Glomerular visceral epithelial cell (primary cell): Measurements from ENCODE around the gene GTSF1L.
"Not testable (repeated sequence)": the region's sequence is repeated elsewhere in the genome, so short reads cannot be mapped to it uniquely, and the experiment has no call there.

Experiments used
- DNase-seq: peaks from one replicate; pipeline ENCODE4 v3.0.0-alpha.2; 2016; ENCODE audit errors: extremely low spot score

The GTSF1L gene

GRCh38 chr20:43726811-43727338 is at the start of gene GTSF1L:
GTSF1L (minus strand) TSS chr20:43727002; CDS start chr20:43726694, 308 bp downstream.
- no peak for DNase-seq

DNA sequence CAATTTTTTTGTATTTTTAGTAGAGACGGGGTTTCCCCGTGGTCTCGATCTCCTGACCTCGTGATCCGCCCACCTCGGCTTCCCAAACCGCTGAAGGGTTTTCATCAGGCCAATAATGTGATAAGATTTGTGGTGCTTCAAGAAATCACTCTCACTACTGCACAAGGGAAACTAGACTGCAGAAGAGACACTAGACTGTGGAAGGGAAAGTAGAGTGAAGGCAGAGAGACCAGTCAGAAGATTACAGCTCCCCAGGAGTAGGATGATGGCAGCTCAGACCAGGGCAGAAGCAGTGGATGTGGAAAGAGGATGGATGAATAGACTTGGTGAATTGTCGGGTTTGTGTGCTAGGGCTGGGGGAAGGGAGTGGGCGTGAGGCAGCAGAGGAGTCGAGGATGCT is 48.0 kb upstream of the GTSF1L start:
- DNase-seq: no peak

DNA sequence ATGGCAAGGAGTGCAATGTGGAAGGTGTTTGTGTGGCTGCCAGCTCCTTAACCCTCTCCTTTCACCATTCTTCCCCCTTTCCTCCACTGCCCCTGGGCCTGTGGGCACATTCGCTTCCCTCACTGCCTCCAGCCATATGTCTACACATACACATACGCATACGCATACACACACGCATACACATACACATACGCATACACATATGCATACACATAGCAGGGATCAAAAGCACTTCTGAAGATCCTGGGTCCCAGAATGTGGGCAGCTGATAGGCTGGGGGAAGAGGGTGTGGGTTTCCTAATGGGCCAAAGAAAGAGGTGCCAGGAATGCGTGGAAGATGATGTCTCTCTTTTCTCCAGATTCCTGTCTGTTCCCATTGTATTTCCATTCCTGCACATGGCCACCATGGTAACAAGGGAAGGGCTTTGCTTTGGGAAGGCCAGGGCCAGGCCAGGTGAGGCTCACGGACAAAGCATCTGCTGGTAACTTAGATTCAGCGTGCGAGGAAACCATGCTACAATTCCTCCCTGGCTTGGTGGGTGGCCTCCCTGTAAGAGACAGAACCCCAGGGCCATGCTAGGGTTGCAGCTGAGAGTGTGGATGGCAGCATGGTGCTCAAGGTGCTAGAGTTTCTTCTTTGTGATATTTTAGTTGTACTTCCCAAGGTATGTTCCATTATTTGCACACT is 44.8 kb upstream of the GTSF1L start:
- no peak for DNase-seq

DNA sequence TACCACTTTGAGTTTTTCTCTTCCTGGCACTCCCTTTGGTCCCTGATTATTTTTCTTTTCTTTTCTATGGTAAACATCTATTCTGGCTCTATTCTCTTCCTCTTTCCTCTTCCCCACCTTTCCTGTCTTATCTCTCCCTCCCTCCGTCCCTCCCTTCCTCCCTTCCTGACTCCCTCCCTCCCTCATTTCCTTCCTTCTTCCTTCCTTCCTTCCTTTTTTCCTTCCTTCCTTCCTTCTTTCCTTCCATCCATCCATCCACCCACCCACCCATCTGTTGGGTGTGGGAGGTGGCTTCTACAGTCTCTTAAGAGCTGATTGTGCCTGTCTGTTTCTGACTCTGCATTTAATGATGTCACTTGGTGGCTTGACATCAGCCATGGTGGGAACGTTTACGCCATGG is 43.5 kb upstream of the GTSF1L start:
- DNase-seq: no peak

GRCh38 chr20:43767686-43768474 is 41.1 kb upstream of the GTSF1L start:
- no peak for DNase-seq

DNA sequence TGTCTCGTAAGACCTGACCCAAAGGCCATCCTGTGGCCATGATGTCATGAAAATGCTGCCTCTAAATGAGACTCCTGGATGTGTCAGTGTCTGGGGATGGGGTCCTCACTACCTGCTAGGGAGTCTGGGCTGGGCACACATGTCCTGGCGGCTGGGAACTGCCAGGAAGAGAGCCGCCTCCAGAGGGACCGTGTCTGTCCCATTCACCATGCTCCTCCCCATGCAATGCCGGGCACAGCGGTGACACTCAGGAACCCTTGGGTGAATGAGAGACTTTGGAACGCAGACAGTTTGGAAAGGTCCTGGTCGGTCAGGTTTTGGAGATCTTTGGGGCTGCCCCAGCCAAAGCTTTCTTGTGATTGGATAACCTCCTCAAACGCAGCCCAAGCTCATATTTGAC is 40.1 kb upstream of the GTSF1L start:
- no peak for DNase-seq

GRCh38 chr20:43766385-43766784 is 39.6 kb upstream of the GTSF1L start:
- DNase-seq: no peak

- no peak for DNase-seq
Observed at GRCh38 chr20:43765916-43766315, 39.1 kb upstream of the GTSF1L start.

DNA sequence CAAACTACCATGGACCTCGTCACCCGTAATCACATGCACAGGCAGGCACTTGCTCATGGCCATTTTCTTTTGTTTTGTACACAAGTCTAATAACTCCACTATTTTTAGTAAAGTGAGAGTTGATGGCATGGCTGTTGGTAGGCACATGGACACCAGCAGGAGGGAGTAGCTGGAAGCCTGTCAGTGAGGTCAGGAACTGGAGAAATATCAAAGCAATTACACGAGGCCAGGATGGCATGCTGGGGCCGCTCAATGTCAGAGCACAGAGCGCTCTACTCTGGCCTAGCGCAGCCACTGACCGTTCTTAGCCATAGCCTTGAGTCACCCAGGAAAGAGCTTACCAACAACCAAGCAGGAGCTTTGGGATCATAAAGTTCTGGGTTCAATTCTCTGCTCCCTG is 36.1 kb upstream of the GTSF1L start:
- DNase-seq: no peak

DNA sequence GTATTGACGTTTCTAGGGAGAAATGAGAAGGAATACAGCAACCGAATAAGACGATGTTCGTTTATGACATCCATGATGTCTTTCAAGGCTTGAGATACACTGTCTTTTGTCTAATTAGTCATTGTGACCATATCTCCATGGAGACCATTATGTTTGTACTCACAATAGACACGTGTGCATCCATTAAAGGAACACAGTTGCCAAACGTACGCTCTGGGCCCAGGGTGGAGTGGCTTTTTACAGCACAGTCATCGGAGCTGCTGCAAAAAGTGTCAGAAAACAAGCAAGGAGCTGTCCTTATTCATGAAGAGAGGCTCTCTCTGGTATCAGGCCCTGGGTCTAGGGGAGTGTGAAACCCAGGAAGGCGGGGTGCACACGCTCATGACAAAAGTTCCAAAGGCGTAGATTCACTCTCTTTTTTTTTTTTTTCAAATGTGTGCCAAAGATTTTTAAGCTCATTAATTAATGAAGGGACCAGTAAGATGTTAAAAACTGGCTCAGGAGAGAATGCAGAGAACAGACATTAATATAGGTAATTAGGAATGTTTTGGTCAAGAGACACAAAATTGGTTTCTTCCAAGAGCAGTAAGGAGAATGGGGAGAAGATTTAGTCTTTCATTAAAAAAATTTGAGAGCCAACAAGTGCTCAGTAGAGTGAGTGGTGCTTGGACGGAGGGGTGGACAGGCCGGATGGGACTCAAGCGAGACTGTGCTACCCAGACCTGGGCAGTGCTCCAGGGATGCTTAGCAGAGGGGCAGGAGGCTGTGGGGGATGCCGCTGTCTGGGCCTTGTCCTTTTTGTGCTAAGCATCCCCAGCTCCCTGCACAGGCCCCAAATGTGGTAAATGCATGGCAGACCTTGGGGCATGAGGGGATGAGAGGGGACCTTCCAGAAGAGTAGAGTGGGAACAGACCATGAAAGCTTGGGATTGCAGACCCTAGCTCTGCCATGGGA is 34.9 kb upstream of the GTSF1L start:
- DNase-seq: no peak

DNA sequence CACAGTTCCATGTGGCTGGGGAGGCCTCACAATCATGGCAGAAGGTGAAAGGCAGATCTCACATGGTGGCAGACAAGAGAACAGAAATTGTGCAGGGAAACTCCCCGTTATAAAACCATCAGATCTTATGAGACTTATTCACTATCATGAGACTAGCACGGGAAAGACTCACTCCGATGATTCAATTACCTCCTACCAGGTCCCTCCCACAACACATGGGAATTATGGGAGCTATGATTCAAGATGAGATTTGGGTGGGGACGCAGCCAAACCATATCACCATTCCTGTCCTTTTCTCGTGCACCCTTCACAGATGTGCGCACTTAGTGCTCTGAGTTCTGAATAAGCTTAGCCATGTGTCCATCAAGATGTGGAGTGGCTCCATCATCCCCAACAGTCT is 31.1 kb upstream of the GTSF1L start:
- not testable (repeated sequence) for DNase-seq

DNA sequence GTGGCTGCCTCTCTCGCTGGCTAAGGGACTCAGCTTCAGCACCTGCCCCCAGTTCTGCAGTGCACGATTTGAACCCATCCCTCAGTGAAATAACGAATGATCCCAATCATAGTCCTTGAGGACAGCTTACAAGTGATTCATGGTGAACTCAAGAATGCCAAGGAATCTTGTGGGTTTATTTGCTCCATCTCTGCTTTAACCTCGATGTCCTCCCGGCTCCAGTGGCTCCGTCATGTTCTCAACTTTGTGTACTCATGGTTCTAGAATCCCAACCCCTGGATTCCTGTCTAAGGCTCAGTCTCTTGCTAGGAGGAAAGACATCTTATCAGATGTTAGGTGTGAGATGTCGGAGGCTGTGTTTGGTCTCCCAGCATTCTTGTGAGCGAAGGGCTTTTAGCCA is 29.0 kb upstream of the GTSF1L start:
- no peak for DNase-seq

- DNase-seq: no peak
Observed at GRCh38 chr20:43755390-43755789, 28.6 kb upstream of the GTSF1L start.

- DNase-seq: peak; percentile 95
Observed at GRCh38 chr20:43752561-43753301, 25.9 kb upstream of the GTSF1L start.

GRCh38 chr20:43752051-43752360 is 25.2 kb upstream of the GTSF1L start:
- DNase-seq: no peak

DNA sequence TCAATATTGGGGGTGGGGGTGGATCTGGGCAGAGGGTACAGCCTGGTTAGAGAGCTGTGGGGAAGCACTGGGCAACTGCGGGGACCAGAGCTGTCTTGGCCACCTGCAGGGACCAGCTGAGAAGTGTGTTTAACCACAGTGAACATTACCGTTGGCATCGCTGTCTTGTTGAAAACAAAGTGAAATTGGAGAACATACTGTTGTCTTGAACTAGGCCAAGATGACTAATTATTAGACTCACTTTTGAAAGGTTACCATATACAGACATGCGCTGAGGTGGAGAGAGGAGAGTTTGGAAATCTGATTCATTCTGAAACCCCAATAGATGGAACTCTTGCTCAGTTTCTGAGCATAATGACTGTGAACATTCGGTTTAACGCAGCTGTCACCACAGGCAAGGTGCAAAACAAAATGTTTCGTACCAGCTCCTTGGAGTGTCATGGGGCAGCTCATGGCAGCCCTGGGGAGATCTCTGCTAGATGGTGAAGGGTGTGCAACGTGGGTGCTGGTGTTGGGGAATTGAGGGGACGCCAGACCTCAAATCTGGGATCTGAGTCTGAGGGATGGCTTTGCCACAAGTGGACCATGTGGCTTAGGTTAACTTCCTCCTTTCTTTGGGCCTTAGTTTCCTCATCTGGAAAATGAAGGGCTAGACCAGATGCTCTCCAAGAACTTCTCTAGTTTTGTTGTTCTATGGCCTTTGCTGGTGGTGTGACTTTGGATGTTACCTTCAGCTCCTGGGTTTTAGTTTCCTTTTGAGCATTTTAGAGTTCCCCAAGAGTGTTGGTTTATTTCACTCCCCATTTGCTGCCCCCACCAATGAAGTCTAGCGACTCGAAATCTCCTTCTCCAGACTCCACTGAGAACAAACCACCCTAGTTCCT is 24.6 kb upstream of the GTSF1L start:
- DNase-seq: peak; percentile 78

- DNase-seq: no peak
Observed at GRCh38 chr20:43750774-43751166, 24.0 kb upstream of the GTSF1L start.

DNA sequence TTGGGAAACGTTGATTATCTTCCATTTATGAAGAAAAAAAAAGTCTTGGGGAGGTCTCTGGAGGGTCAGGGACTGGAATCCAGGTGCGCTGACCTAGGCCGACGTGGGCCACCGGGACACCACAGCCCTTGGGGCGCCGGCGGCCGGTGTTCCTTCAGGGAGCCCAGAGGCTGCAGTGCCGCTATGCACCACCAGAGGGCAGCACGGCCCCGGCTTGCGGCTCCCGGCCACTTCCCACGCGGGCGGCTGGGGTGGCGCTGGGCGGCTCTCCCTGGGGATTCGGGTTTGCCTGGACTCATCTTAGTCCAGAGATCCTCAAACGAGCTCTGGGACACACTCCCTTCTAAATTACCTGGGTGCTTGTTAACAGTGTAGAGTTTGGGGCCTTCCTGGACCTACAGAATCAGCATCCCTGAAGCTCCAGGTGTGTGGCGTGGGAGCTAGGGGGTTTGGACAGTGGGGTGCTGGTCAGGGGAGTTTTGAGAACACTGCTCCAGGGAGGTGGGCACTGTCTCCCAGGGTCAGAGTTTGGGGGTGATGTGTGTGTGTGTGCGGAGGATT is 23.0 kb upstream of the GTSF1L start:
- DNase-seq: peak; percentile 75

- DNase-seq: no peak
Observed at GRCh38 chr20:43748274-43748673, 21.5 kb upstream of the GTSF1L start.
